Brain pericyte (primary cell): ENCODE measurements around the gene GPR65.
"Not testable (repeated sequence)": the region's sequence is repeated elsewhere in the genome, so short reads cannot be mapped to it uniquely, and the experiment has no call there.

ENCODE experiments used
- DNase-seq: peaks from one replicate; pipeline ENCODE4 v3.0.0-alpha.2; 2012; ENCODE audit warnings: low read depth, low spot score

The GPR65 gene

DNA sequence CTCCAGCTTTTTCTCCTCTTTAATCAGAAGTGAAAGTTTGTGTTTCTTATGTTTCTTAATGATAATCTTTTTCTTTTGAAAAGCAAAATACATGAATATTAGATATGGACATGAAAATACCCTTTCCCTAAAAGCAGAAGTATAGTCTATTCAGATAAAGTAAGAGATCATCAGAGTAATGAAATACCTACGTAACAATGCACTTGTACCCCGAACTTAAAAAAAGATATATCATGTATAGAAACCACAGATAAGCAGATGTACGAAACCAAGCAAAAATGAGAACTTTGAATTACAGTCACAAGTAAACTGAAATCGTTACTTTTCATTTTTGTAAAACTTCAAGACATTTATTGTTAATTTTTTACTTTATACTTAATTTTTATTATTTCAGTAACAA lies 1.5 kb upstream of the GPR65 start:
- DNase-seq: no peak

DNA sequence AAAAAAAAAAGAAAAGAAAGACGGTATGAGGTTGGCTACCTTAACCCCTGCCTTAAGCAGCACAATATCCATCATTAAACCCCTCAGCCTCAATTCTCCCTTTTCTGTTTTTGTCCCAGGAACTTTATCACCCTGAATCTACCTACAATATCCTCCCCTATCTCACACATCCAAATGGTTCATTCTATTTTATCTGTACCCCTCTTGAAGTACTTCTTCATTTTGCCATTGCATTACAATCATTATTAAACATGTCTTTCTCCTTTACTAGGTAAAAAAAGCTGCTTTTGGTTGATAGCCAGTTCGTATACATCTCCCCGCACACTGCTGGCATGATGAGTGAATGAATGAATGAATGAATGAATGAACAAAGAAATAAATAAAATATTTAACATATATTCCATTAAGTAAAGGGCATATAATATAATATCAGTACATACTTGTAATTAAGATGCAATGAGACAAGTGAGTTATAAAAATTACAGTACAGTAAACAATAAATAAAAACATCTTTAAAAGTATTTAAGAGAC lies 364 bp upstream of the GPR65 start:
- DNase-seq: no peak

GRCh38 chr14:88005978-88006851 lies 1.3 kb downstream of the GPR65 start:
- DNase-seq: no peak

GRCh38 chr14:88007608-88008007 lies 2.7 kb downstream of the GPR65 start:
- DNase-seq: no peak

DNA sequence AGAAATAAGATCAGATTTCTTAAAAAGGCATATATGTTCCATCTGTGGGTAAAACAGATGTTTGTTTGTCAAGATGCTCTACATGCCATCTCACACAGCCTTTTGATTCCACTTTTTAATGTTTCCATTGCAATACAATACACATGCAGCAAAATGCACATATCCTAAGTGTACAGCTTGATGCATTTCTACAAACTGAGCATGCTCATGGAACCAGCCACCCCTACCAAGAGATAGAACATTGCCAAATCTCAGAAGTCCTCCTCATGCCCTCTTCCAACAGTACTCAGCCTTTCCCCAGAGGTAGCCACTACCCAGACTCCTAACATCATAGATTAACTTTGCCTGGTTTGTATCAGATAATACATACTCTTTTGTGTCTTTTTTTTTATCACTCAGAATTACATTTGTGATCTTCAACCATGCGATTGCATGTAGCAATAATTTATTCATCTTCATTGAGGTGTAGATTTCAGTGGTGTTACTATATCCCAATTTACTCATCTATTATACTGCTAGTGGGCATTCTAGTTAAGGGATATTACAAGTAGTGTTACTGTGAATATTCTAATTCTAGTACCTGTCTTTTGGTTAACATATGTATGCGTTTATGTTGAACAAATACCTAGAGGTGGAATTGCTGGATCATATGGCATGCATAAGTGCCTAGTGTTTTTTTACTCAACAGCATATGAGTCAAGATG lies 3.3 kb downstream of the GPR65 start:
- no peak for DNase-seq

GRCh38 chr14:88009486-88009885 lies 4.6 kb downstream of the GPR65 start:
- no peak for DNase-seq

DNA sequence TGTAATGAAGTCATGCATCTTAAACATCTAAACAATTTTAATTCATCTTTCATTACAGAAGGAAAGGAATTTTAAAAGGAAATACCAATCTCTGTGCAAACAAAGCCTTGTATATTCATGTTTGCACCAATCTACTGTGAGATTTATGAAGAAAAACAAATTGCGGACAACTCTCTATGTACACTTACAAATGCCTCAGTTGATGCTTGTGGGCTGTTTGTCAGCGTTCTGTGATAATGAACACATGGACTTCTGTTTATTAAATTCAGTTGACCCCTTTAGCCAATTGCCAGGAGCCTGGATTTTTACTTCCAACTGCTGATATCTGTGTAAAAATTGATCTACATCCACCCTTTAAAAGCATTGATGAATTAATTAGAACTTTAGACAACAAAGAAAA lies 5.4 kb downstream of the GPR65 start:
- no peak for DNase-seq

DNA sequence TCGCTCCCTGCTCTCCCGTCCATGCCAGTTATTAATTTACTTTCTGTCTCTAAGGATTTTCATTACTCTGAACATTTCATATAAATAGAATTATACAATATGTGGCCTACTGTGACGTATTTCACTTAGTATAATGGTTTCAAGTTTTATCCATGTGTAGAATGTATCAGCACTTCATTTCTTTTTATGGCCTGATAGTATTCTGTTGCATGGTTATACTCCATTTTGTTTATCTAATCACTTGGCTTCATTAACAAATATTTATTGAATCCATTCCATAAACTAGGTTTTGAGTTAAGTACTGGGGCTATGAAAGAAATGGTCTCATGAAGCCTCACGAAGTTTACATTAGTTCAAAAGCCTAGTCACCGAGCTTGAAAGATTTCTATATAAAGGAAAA lies 7.6 kb downstream of the GPR65 start:
- no peak for DNase-seq

DNA sequence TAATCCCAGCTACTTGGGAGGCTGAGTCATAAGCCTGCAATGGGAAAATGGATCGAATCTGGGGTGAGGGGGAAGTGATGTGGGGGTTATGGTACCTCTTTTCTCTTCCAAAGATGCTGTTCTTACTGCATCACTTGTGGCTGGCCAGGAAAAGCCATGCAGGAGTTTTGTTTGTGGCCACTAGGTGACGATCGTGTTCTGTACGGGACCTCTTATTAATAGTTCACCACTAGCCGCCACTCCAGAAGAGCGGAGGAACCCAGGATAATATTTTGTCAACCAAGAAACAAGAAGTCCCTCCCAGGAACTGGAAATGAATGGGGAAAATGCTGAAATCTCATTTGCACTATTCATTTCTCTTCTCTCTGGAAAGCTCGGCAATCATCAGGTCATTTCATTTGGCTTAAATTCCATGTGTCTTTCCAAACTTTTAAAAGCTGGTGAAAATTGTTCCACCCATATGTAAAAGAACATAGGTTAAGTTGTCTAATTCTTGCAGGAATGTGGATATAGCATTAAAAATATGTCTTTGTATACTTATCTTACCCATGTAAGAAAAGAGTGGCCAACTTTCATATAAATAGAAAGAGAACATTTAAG lies 8.9 kb downstream of the GPR65 start:
- no peak for DNase-seq

- no peak for DNase-seq
Measured at GRCh38 chr14:88016768-88017167, 11.8 kb downstream of the GPR65 start.

GRCh38 chr14:88017535-88017934 lies 12.6 kb downstream of the GPR65 start:
- DNase-seq: no peak

DNA sequence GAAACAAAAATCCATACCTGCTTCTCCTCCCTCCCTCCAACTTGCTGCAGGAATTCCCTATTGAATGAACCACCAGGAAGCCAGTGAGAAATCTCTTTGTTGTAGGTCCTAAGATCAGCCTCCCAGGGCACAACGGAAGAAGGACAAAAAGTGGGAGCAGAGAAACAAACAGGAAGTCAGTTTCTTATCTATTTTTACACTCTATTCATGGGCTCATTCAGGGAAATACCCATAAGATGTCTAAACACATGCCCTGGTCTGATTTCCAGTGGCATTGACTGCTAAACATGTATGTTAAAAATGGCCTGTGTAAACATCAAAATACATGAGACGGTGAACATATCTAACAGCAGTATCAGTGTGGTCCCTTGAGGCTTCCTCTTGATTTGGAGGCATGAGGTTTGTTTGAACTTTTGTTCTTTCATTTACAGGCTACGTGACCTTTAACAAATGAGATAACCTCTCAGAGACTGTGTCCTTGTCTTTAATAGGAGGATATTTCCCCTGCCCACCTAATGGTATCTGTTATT lies 18.8 kb downstream of the GPR65 start:
- DNase-seq: no peak

- not testable (repeated sequence) for DNase-seq
Measured at GRCh38 chr14:88024252-88025086, 19.5 kb downstream of the GPR65 start.

- no peak for DNase-seq
Measured at GRCh38 chr14:88025313-88025712, 20.4 kb downstream of the GPR65 start.

DNA sequence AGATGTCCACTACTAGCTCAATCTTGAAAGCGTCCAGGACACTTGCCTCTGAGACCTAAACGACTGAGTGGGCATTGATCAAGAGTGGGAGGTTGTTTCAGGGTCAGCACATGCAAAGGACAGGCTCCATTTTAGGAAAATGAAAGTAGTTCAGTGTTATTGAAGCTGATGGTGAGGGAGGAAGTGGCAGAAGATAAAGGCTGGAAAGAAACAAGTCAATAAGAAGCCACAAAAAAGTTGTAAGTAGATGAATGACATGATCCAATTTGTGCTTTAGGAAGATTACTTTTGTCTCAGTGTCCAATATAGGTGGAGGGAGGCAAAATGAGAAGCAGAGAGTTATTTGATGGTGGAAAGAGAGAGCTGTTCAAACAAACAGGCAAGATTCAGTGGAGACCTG lies 22.0 kb downstream of the GPR65 start:
- no peak for DNase-seq

DNA sequence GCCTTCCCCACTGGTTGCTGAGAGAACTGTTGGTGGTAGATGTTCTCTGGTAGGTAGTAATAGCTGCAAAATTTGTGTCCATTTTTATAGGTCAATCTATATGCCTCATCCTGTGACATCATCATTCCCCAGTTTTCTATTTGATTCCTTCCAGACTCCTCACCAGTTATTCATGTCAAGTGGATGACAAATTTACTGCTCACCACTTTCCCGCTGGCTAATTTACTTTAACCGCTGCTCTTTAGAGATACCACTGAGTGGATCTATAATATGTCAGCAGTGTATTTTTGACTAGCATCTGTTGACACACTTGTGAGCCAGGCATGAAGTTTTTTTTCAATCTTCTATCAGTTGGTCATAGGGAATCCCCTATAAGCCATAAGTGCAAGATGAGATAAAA lies 24.6 kb downstream of the GPR65 start:
- DNase-seq: no peak

DNA sequence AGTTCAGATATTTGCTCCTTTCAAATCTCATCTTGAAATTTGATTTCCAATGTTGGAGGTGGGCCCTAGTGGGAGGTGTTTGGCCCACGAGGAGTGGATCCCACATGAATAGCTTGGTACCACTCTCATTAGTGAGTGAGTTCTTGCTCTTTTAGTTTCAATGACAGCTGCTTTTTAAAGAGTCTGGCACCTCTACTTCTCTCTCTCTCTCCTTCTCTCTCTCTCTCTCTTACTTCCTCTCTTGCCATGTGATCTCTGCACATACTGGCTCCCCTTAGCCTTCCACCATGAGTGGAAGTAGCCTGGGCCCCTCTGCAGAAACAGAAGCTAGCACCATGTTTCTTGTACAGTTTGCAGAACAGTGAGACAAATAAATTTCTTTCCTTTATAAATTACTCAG lies 25.1 kb downstream of the GPR65 start:
- no peak for DNase-seq

- no peak for DNase-seq
Measured at GRCh38 chr14:88030892-88031291, 26.0 kb downstream of the GPR65 start.

GRCh38 chr14:88032373-88032772 lies 27.4 kb downstream of the GPR65 start:
- DNase-seq: no peak

DNA sequence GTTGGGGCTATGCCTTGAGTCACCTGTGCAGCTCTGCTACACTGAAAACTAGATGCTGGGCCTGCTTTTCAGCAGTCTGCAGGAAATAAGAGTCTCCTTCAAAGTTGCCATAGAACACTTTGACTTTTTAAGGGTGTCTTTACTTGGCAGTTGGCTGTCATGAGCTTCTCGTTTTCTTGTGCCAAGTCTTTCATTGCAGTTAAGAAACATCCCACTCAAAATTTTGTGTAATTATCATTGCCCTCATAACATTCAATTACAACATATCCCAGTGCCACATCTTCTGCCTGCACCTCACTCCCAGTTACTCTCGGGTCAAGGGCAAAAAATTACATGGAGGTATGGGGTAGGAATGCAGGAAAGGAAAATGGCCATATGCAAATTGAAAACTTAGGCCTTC lies 29.1 kb downstream of the GPR65 start:
- no peak for DNase-seq

- no peak for DNase-seq
Measured at GRCh38 chr14:88036422-88036821, 31.5 kb downstream of the GPR65 start.
